ENCODE measurements around the gene CBX1. TPM values are rescaled to one million over a fixed set of nuclear protein-coding genes. Genes with fewer than 3 reads are reported as not detected.

Gene CBX1
- total RNA-seq, 3 donors from 2014 or later (not counting 1 experiment from before 2014, with no cell fraction given) = 16.9 to 25.4 (median 22.6) TPM

DNA sequence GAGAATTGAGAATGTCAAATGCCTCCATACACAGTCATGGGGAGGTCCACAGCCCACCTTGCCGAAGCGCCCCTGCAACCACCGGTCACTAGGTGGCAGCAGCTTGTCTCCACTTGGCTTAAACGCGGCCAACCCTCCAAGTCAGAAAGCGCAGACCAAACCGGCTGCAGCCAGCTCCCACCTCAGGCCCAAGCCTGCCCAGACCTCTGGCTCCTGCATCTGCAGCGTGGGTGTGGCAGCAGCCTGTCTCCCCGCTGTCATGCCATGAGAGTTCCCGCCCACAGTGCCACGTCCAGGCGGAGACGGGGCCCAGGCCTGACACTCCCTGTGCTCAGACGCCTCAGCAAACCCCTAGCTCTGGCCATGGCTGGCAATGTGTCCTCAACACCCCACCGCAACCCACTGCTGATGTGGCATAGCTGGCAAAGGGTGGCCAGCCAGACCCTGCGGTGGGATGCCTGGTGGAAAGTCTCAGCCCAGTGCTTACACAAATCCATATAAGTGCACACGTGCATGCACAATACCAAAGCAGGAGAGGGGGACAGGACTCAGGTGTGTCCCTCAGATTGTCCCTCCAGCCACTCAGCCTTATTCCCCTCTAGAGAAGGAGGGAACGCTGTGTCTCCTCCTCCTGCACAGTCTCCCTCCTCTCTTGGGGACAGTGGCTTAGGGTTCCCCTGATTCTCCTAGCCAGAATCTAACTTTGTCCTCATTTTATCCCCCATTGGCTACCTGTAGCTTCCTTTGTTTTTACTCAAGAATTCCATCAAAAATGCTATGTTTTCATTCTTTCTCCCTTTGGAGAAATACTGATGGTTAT is 74.6 kb downstream of the CBX1 start:
- Mint-ChIP-seq H3K9me3 (no peaks in the 10 kb centered on the region), H3K27me3 (ENCODE audit: low read depth in 2 of 2) (peaks cover 27 to 30% of the 10 kb centered on the region in 2 donors), H3K27ac (no peak overlapping the region), H3K36me3 (no peaks in the 10 kb centered on the region), H3K4me1 (peaks cover 34% of the 10 kb centered on the region in 2 donors), H3K4me3 (no peak overlapping the region)
- Histone ChIP-seq H3K27me3 (ENCODE audit: control insufficient read depth, insufficient read depth, low read length) (peaks cover 13% of the 10 kb centered on the region), H3K27ac (ENCODE audit: low read length) (no peak overlapping the region), H3K36me3 (ENCODE audit: control insufficient read depth, insufficient read depth, low read length) (no peaks in the 10 kb centered on the region), H3K4me3 (ENCODE audit: low read length) (no peak overlapping the region), H3K4me1 (ENCODE audit: control insufficient read depth, insufficient read depth, low read length) (peaks cover 36% of the 10 kb centered on the region), H3K9me3 (ENCODE audit: control insufficient read depth, insufficient read depth, low read length) (no peaks in the 10 kb centered on the region)
- ATAC-seq (peak; percentile 21 to 28 (median 27)), DNase-seq (peak; percentile 65 to 85)
- TF ChIP-seq, protein P1, sequence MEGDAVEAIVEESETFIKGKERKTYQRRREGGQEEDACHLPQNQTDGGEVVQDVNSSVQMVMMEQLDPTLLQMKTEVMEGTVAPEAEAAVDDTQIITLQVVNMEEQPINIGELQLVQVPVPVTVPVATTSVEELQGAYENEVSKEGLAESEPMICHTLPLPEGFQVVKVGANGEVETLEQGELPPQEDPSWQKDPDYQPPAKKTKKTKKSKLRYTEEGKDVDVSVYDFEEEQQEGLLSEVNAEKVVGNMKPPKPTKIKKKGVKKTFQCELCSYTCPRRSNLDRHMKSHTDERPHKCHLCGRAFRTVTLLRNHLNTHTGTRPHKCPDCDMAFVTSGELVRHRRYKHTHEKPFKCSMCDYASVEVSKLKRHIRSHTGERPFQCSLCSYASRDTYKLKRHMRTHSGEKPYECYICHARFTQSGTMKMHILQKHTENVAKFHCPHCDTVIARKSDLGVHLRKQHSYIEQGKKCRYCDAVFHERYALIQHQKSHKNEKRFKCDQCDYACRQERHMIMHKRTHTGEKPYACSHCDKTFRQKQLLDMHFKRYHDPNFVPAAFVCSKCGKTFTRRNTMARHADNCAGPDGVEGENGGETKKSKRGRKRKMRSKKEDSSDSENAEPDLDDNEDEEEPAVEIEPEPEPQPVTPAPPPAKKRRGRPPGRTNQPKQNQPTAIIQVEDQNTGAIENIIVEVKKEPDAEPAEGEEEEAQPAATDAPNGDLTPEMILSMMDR (IDR thresholded peaks at IDR 0.05) = peak; percentile 68
- 37% methylated on average over 18 of the region's 18 CpGs for WGBS (ENCODE audit: insufficient coverage)
- intact Hi-C loops (cut with micrococcal nuclease) = loop anchor here (2.0 kb wide), 1 partner anchor 592 kb away; no protein-coding TSS in a partner anchor

DNA sequence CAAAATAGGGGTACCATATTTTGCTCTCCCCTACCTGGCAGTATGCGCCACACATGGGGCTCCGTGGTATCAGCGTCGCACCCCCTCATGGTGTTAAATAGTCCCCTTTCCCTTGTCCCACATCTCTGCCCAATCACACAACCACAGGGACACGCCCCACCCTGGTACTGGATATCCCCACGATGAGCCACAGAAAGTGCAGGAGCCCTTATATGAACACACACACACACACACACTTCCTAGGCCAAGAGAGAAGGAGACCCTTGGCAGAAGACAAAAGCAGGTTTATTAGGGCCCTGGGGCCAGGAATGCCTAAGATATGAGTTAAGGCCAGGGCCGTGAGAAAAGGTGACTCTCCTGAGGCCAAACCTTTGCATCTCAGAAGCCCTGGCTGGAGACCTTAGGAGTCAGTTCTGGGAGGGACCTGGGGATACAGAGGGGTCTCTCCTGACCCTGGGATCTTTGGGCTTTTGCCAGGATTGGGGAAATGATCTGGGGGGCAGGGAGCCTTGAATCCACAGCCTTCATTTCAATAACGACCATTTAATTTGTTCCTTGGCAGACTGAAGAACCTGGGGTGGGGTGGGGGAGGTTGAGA is 75.3 kb downstream of the CBX1 start:
- Mint-ChIP-seq H3K27me3 (ENCODE audit: low read depth in 2 of 2) (peaks cover 30 to 37% of the 10 kb centered on the region in 2 donors), H3K27ac (peak overlapping the region in 1 of 2 donors; percentile 86), H3K36me3 (no peaks in the 10 kb centered on the region), H3K4me1 (peaks cover 34% of the 10 kb centered on the region in 2 donors), H3K9me3 (no peaks in the 10 kb centered on the region), H3K4me3 (peak overlapping the region; percentile 94)
- TF ChIP-seq, protein P1 (IDR thresholded peaks at IDR 0.05) = no peak
- Histone ChIP-seq H3K27me3 (ENCODE audit: control insufficient read depth, insufficient read depth, low read length) (peaks cover 17% of the 10 kb centered on the region), H3K4me3 (ENCODE audit: low read length) (no peak overlapping the region), H3K4me1 (ENCODE audit: control insufficient read depth, insufficient read depth, low read length) (peaks cover 36% of the 10 kb centered on the region), H3K9me3 (ENCODE audit: control insufficient read depth, insufficient read depth, low read length) (no peaks in the 10 kb centered on the region), H3K27ac (ENCODE audit: low read length) (no peak overlapping the region), H3K36me3 (ENCODE audit: control insufficient read depth, insufficient read depth, low read length) (no peaks in the 10 kb centered on the region)
- intact Hi-C loops (cut with micrococcal nuclease) = loop anchor here (1.0 to 2.0 kb wide), 4 partner anchors 22 to 593 kb away; partner anchors contain the start of gene NFE2L1
- WGBS (ENCODE audit: insufficient coverage) = 48% methylated on average over 7 of the region's 8 CpGs
- no peak for ATAC-seq
- peak in 1 of 2 donors; percentile 20 for DNase-seq

DNA sequence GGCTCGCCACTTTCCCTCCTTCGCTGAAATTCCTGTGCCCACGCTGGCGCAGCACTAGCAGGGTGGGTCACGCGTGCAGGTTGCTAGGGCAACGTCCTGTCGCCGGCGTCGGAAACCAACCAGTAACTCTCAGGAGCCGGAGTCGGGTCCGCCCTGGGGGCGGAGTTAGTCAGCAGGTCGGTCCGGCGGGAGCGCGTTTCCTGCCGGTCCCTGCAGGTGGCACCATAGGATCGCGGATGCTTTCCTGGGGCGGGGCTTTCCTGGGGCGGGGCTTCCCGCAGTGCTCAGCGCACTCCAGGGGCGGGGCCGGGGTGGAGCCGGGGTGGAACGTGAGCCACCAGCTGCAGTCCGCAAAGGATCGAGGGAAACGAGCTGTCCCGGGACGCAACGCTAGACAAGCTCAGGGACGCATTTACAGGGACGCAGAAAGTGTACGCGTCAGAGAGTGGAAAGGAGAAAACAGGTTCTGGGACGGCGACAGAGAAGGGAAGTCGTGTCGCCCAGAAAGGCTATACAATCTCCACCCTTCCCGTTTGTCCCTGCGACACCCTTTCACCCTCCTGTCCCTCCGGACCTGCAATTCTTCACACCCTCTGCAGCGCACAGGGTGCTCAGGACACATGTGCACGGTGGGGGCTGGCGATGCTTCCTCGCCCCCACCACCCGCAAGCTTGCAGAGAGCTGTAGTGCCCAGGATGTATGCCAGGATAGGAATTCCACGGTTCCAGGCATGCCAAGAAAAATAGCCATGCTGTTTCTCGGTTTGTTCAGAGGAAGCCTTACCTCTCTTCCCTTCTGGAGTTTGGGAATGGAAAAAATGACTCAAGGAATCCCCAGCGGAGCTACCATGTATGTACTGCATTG is 76.0 kb downstream of the CBX1 start:
- H3K27ac ChIP-seq (ENCODE audit: low read length) = no peak overlapping the region
- H3K27ac Mint-ChIP-seq = peak overlapping the region; percentile 75 to 86

More for the DNA sequence above, 76.0 kb downstream of the CBX1 start:
- intact Hi-C loops (cut with micrococcal nuclease) = loop anchor here (1.0 kb wide), 3 partner anchors 23 to 106 kb away; partner anchors contain the start of gene NFE2L1
- TF ChIP-seq, protein P1 (IDR thresholded peaks at IDR 0.05) = peak; percentile 76
- peak; percentile 93 to 99 for DNase-seq
- Histone ChIP-seq H3K27me3 (ENCODE audit: control insufficient read depth, insufficient read depth, low read length) (peaks cover 17% of the 10 kb centered on the region), H3K9me3 (ENCODE audit: control insufficient read depth, insufficient read depth, low read length) (no peaks in the 10 kb centered on the region), H3K4me1 (ENCODE audit: control insufficient read depth, insufficient read depth, low read length) (peaks cover 36% of the 10 kb centered on the region), H3K36me3 (ENCODE audit: control insufficient read depth, insufficient read depth, low read length) (no peaks in the 10 kb centered on the region), H3K4me3 (ENCODE audit: low read length) (peak overlapping the region; percentile 29)
- Mint-ChIP-seq H3K4me1 (peaks cover 34% of the 10 kb centered on the region in 2 donors), H3K4me3 (peak overlapping the region; percentile 94), H3K9me3 (no peaks in the 10 kb centered on the region), H3K36me3 (no peaks in the 10 kb centered on the region), H3K27me3 (ENCODE audit: low read depth in 2 of 2) (peaks cover 30 to 42% of the 10 kb centered on the region in 2 donors)
- WGBS (ENCODE audit: insufficient coverage) = under 1% methylated on average over 56 of the region's 56 CpGs
- ATAC-seq = peak; percentile 91 to 98 (median 94)

Measured in natural killer cell (primary cell).